CD4-positive, alpha-beta T cell (primary cell): ENCODE data around the gene CHST15. TPM values are rescaled to one million over a fixed set of nuclear protein-coding genes. Genes with fewer than 3 reads are reported as not detected.

Experiments
- ATAC-seq: fragments of 200-7000 bp; cut with Tn5 transposase; one replicate; pipeline ENCODE4 v1.10.0; 2022; ENCODE audit warnings: mild to moderate bottlenecking; ENCODE audit not compliant: poor library complexity
- CTCF ChIA-PET: fragments of 350-600 bp; sonication (Branson Sonifier 250); formaldehyde crosslinking; loops from one replicate; lab custom pipeline; 2021; ENCODE audit warnings: antibody characterized with exemption, inconsistent platforms; lab: Charles Lee
- POLR2A ChIA-PET: fragments of 350-600 bp; sonication (Branson Sonifier 250); formaldehyde crosslinking; loops from one replicate; lab custom pipeline; 2021; ENCODE audit warnings: antibody characterized with exemption, inconsistent platforms; lab: Charles Lee
- DNase-seq, 14 experiments: peaks; one replicate each; pipeline ENCODE4 v3.0.0-alpha.2; 2013 to 2020; ENCODE audit warnings: mixed read lengths in 2 of 14
- H3K27ac ChIP-seq, 2 donors: one replicate each; pipeline versions ENCODE4 v1.5.1 to v1.7.0; 2013; ENCODE audit warnings: low read length in 2 of 2, low read depth in 1 of 2, mild to moderate bottlenecking in 1 of 2
- H3K27me3 ChIP-seq, 2 experiments: 1 replicate in 1 of 2; 2 replicates in 1 of 2; pipeline versions ENCODE4 v1.6.1 to v1.7.0; 2013; ENCODE audit warnings: low read length in 2 of 2, control low read depth in 1 of 2, mild to moderate bottlenecking in 1 of 2, moderate library complexity in 1 of 2; ENCODE audit not compliant: insufficient read depth in 2 of 2, control insufficient read depth in 1 of 2
- H3K36me3 ChIP-seq: one replicate; pipeline ENCODE4 v1.6.1; 2013; ENCODE audit warnings: low read length, control low read depth; ENCODE audit not compliant: insufficient read depth
- H3K4me1 ChIP-seq: one replicate; pipeline ENCODE4 v1.6.1; 2013; ENCODE audit warnings: low read length, control low read depth; ENCODE audit not compliant: insufficient read depth
- H3K4me3 ChIP-seq: one replicate; pipeline ENCODE4 v1.5.1; 2013; ENCODE audit warnings: mild to moderate bottlenecking, low read length, moderate library complexity
- H3K9me3 ChIP-seq, 2 experiments: 1 replicate in 1 of 2; 2 replicates in 1 of 2; pipeline versions ENCODE4 v1.6.1 to v1.7.0; 2013; ENCODE audit warnings: low read length in 2 of 2, mild to moderate bottlenecking in 2 of 2, control low read depth in 1 of 2, moderate library complexity in 1 of 2; ENCODE audit not compliant: control insufficient read depth in 1 of 2, insufficient read depth in 1 of 2
- H3K27ac Mint-ChIP-seq: one replicate; pipeline ENCODE4 v1.8.0; 2020; ENCODE audit warnings: mixed read lengths
- H3K27me3 Mint-ChIP-seq: one replicate; pipeline ENCODE4 v1.8.0; 2021; ENCODE audit warnings: mixed read lengths
- H3K36me3 Mint-ChIP-seq: one replicate; pipeline ENCODE4 v1.8.0; 2021; ENCODE audit warnings: low read depth, mixed read lengths
- H3K4me1 Mint-ChIP-seq: one replicate; pipeline ENCODE4 v1.8.0; 2021; ENCODE audit warnings: low read depth, mixed read lengths
- H3K4me3 Mint-ChIP-seq: one replicate; pipeline ENCODE4 v1.8.0; 2020; ENCODE audit warnings: mild to moderate bottlenecking, mixed read lengths
- H3K9me3 Mint-ChIP-seq: one replicate; pipeline ENCODE4 v1.8.0; 2020; ENCODE audit warnings: mixed read lengths
- intact Hi-C, 2 experiments: fragments of 100-400 bp; cut with DNase I in 1 of 2; cut with micrococcal nuclease in 1 of 2; formaldehyde crosslinking; loops; one replicate each; pipeline versions ENCODE4 v1.15.1 to v1.9.0; 2023 to 2025; cut with DNase I, micrococcal nuclease
- total RNA-seq, 174 experiments: library from RNA in 2 of 174; stranded (reverse) in 2 of 174; gene quantifications; one replicate each; pipeline ENCODE4 v1.2.3 and lab custom pipeline; 2021 to 2026
- TF ChIP-seq, protein P1 (sequence below): fragments of 200-600 bp; IDR thresholded peaks from one replicate; pipeline ENCODE4 v1.8.0; 2022; ENCODE audit warnings: antibody characterized with exemption, mild to moderate bottlenecking

The CHST15 gene
- total RNA-seq, 2 experiments from 2014 or later, result 0.42 to 0.52 TPM

- TF ChIP-seq, protein P1, sequence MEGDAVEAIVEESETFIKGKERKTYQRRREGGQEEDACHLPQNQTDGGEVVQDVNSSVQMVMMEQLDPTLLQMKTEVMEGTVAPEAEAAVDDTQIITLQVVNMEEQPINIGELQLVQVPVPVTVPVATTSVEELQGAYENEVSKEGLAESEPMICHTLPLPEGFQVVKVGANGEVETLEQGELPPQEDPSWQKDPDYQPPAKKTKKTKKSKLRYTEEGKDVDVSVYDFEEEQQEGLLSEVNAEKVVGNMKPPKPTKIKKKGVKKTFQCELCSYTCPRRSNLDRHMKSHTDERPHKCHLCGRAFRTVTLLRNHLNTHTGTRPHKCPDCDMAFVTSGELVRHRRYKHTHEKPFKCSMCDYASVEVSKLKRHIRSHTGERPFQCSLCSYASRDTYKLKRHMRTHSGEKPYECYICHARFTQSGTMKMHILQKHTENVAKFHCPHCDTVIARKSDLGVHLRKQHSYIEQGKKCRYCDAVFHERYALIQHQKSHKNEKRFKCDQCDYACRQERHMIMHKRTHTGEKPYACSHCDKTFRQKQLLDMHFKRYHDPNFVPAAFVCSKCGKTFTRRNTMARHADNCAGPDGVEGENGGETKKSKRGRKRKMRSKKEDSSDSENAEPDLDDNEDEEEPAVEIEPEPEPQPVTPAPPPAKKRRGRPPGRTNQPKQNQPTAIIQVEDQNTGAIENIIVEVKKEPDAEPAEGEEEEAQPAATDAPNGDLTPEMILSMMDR, result no peak
- intact Hi-C loops, result no loop called here
- H3K27me3 Mint-ChIP-seq, result no peaks in the 10 kb centered on the region
- H3K9me3 Mint-ChIP-seq, result no peaks in the 10 kb centered on the region
- H3K36me3 Mint-ChIP-seq, result no peaks in the 10 kb centered on the region
- no peaks in the 10 kb centered on the region for H3K4me1 ChIP-seq
- ChIA-PET POLR2A (no interaction called here), CTCF (no interaction called here)
- H3K4me1 Mint-ChIP-seq, result no peaks in the 10 kb centered on the region
- H3K27me3 ChIP-seq, result no peaks in the 10 kb centered on the region
- H3K4me3 ChIP-seq, result no peak overlapping the region
- no peak overlapping the region for H3K27ac Mint-ChIP-seq
- H3K36me3 ChIP-seq, result no peaks in the 10 kb centered on the region
- no peak overlapping the region for H3K27ac ChIP-seq
- H3K4me3 Mint-ChIP-seq, result no peak overlapping the region
- no peak for ATAC-seq
- H3K9me3 ChIP-seq, result peaks cover 0 to 33% of the 10 kb centered on the region in 2 experiments
- DNase-seq, result no peak
These were observed 80.8 kb downstream of the CHST15 start for GRCh38 chr10:124012583-124012982.

DNA sequence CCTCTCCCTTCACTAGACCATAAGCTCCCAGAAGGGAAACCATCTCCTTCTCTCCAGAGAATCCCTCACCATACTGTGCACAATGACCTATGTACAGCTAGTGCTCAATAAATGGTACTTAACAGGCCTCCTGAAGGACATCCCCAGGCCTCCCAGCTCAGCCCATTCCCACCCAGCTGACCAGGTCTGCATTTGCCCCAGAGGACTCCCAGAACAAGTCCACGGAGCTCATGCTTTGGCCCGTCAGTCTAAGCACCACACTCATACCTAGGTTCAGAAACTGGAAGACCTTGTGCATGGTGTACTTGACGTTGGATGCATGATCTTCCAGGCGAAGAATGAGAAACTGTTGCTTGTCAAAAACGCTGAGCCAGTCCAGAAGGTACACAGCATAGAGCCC, 81.3 kb downstream of the CHST15 start:
- Mint-ChIP-seq H3K4me3 (no peak overlapping the region), H3K27ac (no peak overlapping the region), H3K4me1 (no peaks in the 10 kb centered on the region), H3K9me3 (no peaks in the 10 kb centered on the region), H3K36me3 (no peaks in the 10 kb centered on the region), H3K27me3 (no peaks in the 10 kb centered on the region)
- ChIA-PET CTCF (no interaction called here), POLR2A (no interaction called here)
- no peaks in the 10 kb centered on the region for H3K27me3 ChIP-seq
- ATAC-seq, result no peak
- TF ChIP-seq, protein P1, result no peak
- H3K4me3 ChIP-seq, result no peak overlapping the region
- no peak overlapping the region for H3K27ac ChIP-seq
- H3K4me1 ChIP-seq, result no peaks in the 10 kb centered on the region
- no peaks in the 10 kb centered on the region for H3K36me3 ChIP-seq
- H3K9me3 ChIP-seq, result peaks cover 0 to 33% of the 10 kb centered on the region in 2 experiments
- intact Hi-C loops, result no loop called here
- DNase-seq, result no peak

GRCh38 chr10:124011464-124011863, 81.9 kb downstream of the CHST15 start:
- DNase-seq (no peak), ATAC-seq (no peak)
- Mint-ChIP-seq H3K27ac (no peak overlapping the region), H3K4me3 (no peak overlapping the region), H3K36me3 (no peaks in the 10 kb centered on the region), H3K27me3 (no peaks in the 10 kb centered on the region), H3K9me3 (no peaks in the 10 kb centered on the region), H3K4me1 (no peaks in the 10 kb centered on the region)
- TF ChIP-seq, protein P1, result no peak
- H3K9me3 ChIP-seq, result peaks cover 0 to 33% of the 10 kb centered on the region in 2 experiments
- intact Hi-C loops, result no loop called here
- H3K27ac ChIP-seq, result no peak overlapping the region
- ChIA-PET CTCF (no interaction called here), POLR2A (no interaction called here)
- H3K4me1 ChIP-seq, result no peaks in the 10 kb centered on the region
- H3K27me3 ChIP-seq, result no peaks in the 10 kb centered on the region
- H3K4me3 ChIP-seq, result no peak overlapping the region
- no peaks in the 10 kb centered on the region for H3K36me3 ChIP-seq
